ENCODE results near the gene GID8.

Gene GID8

DNA sequence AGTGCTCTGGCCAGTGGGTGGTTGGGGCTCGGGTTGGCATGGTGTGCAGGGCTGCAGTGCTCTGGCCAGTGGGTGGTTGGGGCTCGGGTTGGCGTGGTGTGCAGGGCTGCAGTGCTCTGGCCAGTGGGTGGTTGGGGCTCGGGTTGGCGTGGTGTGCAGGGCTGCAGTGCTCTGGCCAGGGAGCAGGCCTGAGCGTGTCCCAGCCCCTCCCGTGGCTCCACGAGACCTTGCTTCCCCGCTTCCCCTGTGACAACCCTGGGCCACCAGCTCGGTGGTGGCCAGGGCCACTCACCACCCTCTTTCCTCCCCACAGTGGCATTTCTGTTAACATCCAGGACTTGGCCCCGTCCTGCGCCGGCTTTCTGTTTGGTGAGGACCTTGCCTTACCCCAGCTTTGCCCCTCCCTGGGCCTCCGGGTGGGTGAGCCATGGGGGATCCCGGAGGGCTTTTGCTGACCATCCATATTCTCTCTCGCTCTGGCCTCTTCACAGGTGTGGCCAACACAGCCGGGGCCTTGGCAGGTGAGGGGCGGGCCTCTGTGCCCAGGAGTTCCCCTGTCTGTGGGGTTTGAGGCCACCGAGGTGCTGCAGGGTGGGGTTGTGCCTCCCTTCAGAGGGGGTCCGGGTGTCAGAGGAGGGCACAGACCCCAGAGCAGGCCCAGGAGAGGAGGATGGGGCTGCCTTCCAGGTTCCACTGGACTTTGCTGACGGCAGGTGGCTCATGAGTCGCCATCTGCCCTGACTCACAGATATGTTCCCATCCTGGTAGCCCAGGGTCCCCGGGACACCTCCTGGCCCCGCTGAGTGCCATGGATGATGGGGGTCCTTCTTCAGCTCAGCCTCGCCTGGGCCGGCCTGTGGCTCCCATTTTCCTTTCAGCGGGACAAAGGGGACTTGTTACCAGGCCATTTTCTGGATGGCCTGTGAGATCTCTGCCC is 28.5 kb downstream of the GID8 start:
- DNase-seq (ENCODE audit: low spot score), result no peak
- no peak overlapping the region for H3K27ac ChIP-seq
- TF ChIP-seq, protein P1, sequence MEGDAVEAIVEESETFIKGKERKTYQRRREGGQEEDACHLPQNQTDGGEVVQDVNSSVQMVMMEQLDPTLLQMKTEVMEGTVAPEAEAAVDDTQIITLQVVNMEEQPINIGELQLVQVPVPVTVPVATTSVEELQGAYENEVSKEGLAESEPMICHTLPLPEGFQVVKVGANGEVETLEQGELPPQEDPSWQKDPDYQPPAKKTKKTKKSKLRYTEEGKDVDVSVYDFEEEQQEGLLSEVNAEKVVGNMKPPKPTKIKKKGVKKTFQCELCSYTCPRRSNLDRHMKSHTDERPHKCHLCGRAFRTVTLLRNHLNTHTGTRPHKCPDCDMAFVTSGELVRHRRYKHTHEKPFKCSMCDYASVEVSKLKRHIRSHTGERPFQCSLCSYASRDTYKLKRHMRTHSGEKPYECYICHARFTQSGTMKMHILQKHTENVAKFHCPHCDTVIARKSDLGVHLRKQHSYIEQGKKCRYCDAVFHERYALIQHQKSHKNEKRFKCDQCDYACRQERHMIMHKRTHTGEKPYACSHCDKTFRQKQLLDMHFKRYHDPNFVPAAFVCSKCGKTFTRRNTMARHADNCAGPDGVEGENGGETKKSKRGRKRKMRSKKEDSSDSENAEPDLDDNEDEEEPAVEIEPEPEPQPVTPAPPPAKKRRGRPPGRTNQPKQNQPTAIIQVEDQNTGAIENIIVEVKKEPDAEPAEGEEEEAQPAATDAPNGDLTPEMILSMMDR (conservative IDR thresholded peaks at IDR 0.05; ENCODE audit: low read depth), result no peak
- CTCF ChIA-PET, result interaction anchor here (0.5 to 2.3 kb wide), 2 partner anchors 43 to 365 kb away, joined by 3 to 11 read pairs; no protein-coding TSS in a partner anchor
- POLR2A ChIA-PET (ENCODE audit: low non-redundant PET), result no interaction called here

DNA sequence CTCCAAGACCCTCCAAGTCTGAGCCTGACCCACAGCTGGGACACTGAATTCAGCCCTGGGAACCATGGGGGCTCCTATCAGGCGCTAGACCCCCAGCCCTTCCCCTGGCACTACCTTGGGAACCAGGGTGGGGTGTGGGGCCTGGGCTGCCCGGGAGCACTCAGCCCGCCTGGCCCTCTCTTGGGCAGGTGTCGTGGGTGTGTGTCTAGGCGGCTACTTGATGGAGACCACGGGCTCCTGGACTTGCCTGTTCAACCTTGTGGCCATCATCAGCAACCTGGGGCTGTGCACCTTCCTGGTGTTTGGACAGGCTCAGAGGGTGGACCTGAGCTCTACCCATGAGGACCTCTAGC is 29.2 kb downstream of the GID8 start:
- H3K27ac ChIP-seq, result no peak overlapping the region
- POLR2A ChIA-PET (ENCODE audit: low non-redundant PET), result no interaction called here
- DNase-seq (ENCODE audit: low spot score), result no peak
- CTCF ChIA-PET, result no interaction called here
- TF ChIP-seq, protein P1 (conservative IDR thresholded peaks at IDR 0.05; ENCODE audit: low read depth), result no peak

DNA sequence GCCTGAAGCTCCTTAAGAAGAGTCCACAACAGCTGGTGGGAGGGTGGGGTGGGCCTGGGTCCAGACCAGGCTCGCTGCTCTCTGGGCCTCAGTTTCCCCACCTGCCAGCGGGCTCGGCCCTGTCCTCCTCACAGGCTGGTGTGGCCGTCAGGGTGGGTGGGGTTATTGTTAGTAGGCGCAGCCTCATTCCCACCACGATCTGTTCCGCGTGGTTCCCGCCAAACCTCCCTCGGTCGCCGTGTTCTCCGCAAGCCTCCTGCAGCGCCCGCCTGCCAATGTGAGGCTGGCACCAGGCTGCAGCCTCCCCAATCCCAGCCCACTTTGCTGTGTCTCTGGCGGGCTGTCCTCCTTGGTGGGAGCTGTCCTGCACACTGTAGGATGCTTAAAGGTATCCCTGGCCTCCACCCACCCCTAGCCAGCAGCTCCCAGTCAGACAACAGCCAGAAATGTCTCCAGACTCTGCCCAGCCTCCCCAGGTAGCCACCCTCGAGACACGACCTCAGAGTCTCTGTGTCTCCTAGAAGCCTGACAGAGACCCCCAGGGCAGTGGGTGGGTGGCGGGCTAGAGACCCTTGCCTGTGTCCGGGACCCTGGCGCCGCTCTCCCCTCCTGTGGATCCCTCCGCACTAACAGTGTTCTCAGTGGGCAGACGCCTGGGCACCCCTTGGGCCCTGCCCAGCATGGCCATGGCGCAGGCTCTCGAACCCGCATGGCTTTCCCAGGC is 29.8 kb downstream of the GID8 start:
- ChIA-PET CTCF (no interaction called here), POLR2A (ENCODE audit: low non-redundant PET) (no interaction called here)
- no peak for DNase-seq (ENCODE audit: low spot score)
- no peak overlapping the region for H3K27ac ChIP-seq
- TF ChIP-seq, protein P1 (conservative IDR thresholded peaks at IDR 0.05; ENCODE audit: low read depth), result no peak

DNA sequence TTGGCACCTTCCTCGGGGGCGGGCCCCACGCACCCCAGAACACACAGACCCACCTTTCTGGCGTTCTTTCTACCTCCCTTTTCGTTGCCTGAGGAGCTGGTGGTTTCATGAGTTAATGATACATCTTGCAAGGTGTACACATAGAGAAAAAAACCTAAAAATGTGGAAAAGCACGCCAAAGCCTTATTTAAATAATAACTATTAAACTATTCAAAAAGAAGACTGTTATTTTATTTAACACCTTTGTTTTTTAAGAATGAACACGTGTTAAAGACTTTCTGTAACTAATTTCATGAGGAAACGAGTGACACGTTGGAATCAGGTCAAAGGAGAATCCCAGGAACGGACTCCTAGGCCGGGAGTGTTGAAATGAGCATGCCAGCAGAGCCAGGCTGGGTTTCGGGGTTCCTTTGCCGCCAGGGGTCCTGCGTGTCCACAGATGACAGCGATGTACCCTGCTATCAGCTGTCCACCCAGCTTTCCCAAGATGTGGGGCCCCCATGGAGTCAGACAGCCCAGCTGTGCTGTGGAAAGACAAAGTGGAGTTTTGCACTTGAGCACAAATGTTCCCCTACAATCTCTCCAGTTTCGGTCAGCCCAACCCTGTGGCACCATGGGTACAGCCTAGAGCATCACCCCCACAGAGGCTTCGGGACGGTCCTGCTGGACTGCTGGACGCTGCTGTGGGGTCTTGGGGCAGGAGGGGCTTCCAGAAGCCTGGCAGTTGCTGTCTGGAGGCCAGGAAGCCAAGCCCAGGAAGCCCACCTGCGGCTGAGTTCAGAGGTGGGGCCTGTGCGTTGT is 30.6 kb downstream of the GID8 start:
- ChIA-PET CTCF (interaction anchor here (0.6 kb wide), 2 partner anchors 323 to 340 kb away, joined by 3 to 4 read pairs; no protein-coding TSS in a partner anchor), POLR2A (ENCODE audit: low non-redundant PET) (no interaction called here)
- TF ChIP-seq, protein P1 (conservative IDR thresholded peaks at IDR 0.05; ENCODE audit: low read depth), result no peak
- no peak overlapping the region for H3K27ac ChIP-seq
- DNase-seq (ENCODE audit: low spot score), result no peak

DNA sequence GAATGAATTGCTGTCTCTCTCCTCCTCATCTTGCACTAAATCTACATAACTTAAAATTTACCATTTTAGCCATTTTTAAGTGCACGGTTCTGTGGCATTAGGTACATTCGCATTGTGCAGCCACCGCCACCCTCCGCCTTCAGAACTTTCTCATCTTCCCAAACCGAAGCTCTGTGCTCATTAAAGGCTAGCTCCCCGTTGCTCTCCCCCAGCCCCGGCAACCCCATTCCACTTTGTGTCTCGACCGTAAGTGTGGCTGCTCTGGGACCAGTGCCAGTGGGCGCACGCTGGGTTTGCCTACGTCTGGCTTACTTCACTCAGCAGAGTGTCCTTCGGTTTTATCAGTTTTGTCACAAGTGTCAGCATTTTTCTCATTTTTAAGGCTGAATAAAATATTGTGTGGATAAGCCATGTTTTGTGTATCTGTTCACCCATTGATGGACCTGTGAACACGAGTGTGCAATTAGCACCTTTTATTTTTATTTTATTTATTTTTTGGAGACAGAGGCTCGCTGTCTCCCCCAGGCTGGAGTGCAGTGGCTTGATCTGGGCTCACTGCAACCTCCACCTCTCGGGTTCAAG is 31.3 kb downstream of the GID8 start:
- ChIA-PET CTCF (interaction anchor here (0.6 to 2.5 kb wide), 2 partner anchors 40 to 340 kb away, joined by 4 to 19 read pairs; no protein-coding TSS in a partner anchor), POLR2A (ENCODE audit: low non-redundant PET) (no interaction called here)
- no peak overlapping the region for H3K27ac ChIP-seq
- TF ChIP-seq, protein P1 (conservative IDR thresholded peaks at IDR 0.05; ENCODE audit: low read depth), result no peak
- no peak for DNase-seq (ENCODE audit: low spot score)

All from RWPE1 (cell line).